ENCODE data around the gene TSPAN4. TPM values are rescaled to one million over a fixed set of nuclear protein-coding genes. Genes with fewer than 3 reads are reported as not detected.
A peak's percentile ranks its signal among the peaks of the same experiment; 100 is the strongest.

TSPAN4 gene
- 50.8 and 71.6 TPM in 2 replicates for total RNA-seq

GRCh38 chr11:842370-843002 lies at the start of gene TSPAN4, which contains the start of gene POLR2L:
TSPAN4 (plus strand) TSS chr11:842852; CDS start chr11:850305, 7,453 bp downstream.
POLR2L (minus strand) TSS chr11:842529; CDS start chr11:842508, 21 bp downstream.
- Histone ChIP-seq H3K4me3 (ENCODE audit: low read depth, low read length) (peak within 1 kb of the TSS; percentile 52), H3K36me3 (ENCODE audit: control insufficient read depth, insufficient read depth, low read length) (peaks cover 25% of the 10 kb centered on the region), H3K27me3 (ENCODE audit: control insufficient read depth, insufficient read depth, low read length) (no peaks in the 10 kb centered on the region)
- FAIRE-seq, result no peak
- peak; percentile 64 for DNase-seq (ENCODE audit: low read depth)
- no peak for TF ChIP-seq CTCF (IDR thresholded peaks at IDR 0.05; ENCODE audit: insufficient read depth, low read length, severe bottlenecking)

- Histone ChIP-seq H3K36me3 (ENCODE audit: control insufficient read depth, insufficient read depth, low read length) (peaks cover 10% of the 10 kb centered on the region), H3K27me3 (ENCODE audit: control insufficient read depth, insufficient read depth, low read length) (peaks cover 3% of the 10 kb centered on the region), H3K4me3 (ENCODE audit: low read depth, low read length) (no peak overlapping the region)
- no peak for TF ChIP-seq CTCF (IDR thresholded peaks at IDR 0.05; ENCODE audit: insufficient read depth, low read length, severe bottlenecking)
- DNase-seq (ENCODE audit: low read depth), result no peak
- FAIRE-seq, result no peak
Observed at GRCh38 chr11:792873-793272, 49.8 kb upstream of the TSPAN4 start.

GRCh38 chr11:793556-793955 lies 49.1 kb upstream of the TSPAN4 start:
- no peak for FAIRE-seq
- no peak overlapping the region for H3K4me3 ChIP-seq (ENCODE audit: low read depth, low read length)

GRCh38 chr11:794013-794765 lies 48.5 kb upstream of the TSPAN4 start:
- FAIRE-seq (no peak), DNase-seq (ENCODE audit: low read depth) (no peak)
- Histone ChIP-seq H3K27me3 (ENCODE audit: control insufficient read depth, insufficient read depth, low read length) (peaks cover 1% of the 10 kb centered on the region), H3K36me3 (ENCODE audit: control insufficient read depth, insufficient read depth, low read length) (peaks cover 10% of the 10 kb centered on the region), H3K4me3 (ENCODE audit: low read depth, low read length) (no peak overlapping the region)
- TF ChIP-seq CTCF (IDR thresholded peaks at IDR 0.05; ENCODE audit: insufficient read depth, low read length, severe bottlenecking), result no peak

More at GRCh38 chr11:793556-793955, 49.1 kb upstream of the TSPAN4 start:
- TF ChIP-seq CTCF (IDR thresholded peaks at IDR 0.05; ENCODE audit: insufficient read depth, low read length, severe bottlenecking), result no peak
- DNase-seq (ENCODE audit: low read depth), result no peak
- Histone ChIP-seq H3K36me3 (ENCODE audit: control insufficient read depth, insufficient read depth, low read length) (peaks cover 10% of the 10 kb centered on the region), H3K27me3 (ENCODE audit: control insufficient read depth, insufficient read depth, low read length) (peaks cover 3% of the 10 kb centered on the region)

- H3K4me3 ChIP-seq (ENCODE audit: low read depth, low read length), result peak overlapping the region; percentile 97
- no peak for TF ChIP-seq CTCF (IDR thresholded peaks at IDR 0.05; ENCODE audit: insufficient read depth, low read length, severe bottlenecking)
Observed at GRCh38 chr11:794766-795633, 47.7 kb upstream of the TSPAN4 start.

More at GRCh38 chr11:794766-795633, 47.7 kb upstream of the TSPAN4 start:
- Histone ChIP-seq H3K27me3 (ENCODE audit: control insufficient read depth, insufficient read depth, low read length) (no peaks in the 10 kb centered on the region), H3K36me3 (ENCODE audit: control insufficient read depth, insufficient read depth, low read length) (peaks cover 11% of the 10 kb centered on the region)
- DNase-seq (ENCODE audit: low read depth), result no peak
- no peak for FAIRE-seq
